ENCODE data around the gene DYNC1I2.

GRCh38 chr2:171792157-171792556, 104.9 kb downstream of the DYNC1I2 start:
- no peak for TF ChIP-seq POLR2AphosphoS5 (IDR thresholded peaks at IDR 0.05; ENCODE audit: borderline replicate concordance, low read depth, low read length)
- no peak for TF ChIP-seq EZH2 (IDR thresholded peaks at IDR 0.05)
